Endothelial cell of umbilical vein (primary cell): Measurements from ENCODE around the gene PRM1. TPM values are rescaled to one million over a fixed set of nuclear protein-coding genes. Genes with fewer than 3 reads are reported as not detected.

Experiments
- BruUV-seq: library from RNA; stranded (reverse); fragments of 400-500 nt; replicated peaks from 2 replicates; lab custom pipeline; 2021; lab: Mats Ljungman, UMichigan
- CTCF ChIA-PET: fragments of 300-600, 350-600 bp; sonication (Branson Sonifier 250); formaldehyde crosslinking; loops from one replicate; lab custom pipeline; 2021; ENCODE audit warnings: antibody characterized with exemption, inconsistent platforms; lab: Charles Lee
- POLR2A ChIA-PET: fragments of 300-600, 350-600 bp; sonication (Branson Sonifier 250); formaldehyde crosslinking; loops from one replicate; lab custom pipeline; 2021; ENCODE audit warnings: antibody characterized with exemption, inconsistent platforms; lab: Charles Lee
- DNase-seq: peaks from one replicate; pipeline ENCODE4 v3.0.0-alpha.2; 2011; ENCODE audit warnings: low read depth, low spot score
- FAIRE-seq: peaks from 2 replicates; lab custom pipeline; 2011; peaks lifted over from hg19 to GRCh38; lab: Jason Lieb, UNC
- H2AFZ ChIP-seq: 2 replicates; pipeline ENCODE4 v1.6.0; 2012; ENCODE audit warnings: low read depth, low read length, control low read depth, inconsistent platforms
- H3K27ac ChIP-seq: 2 replicates; pipeline ENCODE4 v1.5.1; 2011; ENCODE audit warnings: low read depth, mild to moderate bottlenecking, control low read depth, low read length, moderate library complexity; ENCODE audit not compliant: insufficient read depth
- H3K27me3 ChIP-seq, 2 experiments: 2 replicates each; pipeline versions ENCODE4 v1.6.0 to v1.6.1; 2011; ENCODE audit warnings: low read length in 2 of 2, mixed read lengths in 1 of 2; ENCODE audit not compliant: control insufficient read depth in 2 of 2, insufficient read depth in 2 of 2
- H3K36me3 ChIP-seq, 2 experiments: 2 replicates in 1 of 2; 3 replicates in 1 of 2; pipeline ENCODE4 v1.5.1; 2011; ENCODE audit warnings: low read length in 2 of 2, mild to moderate bottlenecking in 1 of 2, moderate library complexity in 1 of 2; ENCODE audit not compliant: control insufficient read depth in 2 of 2, insufficient read depth in 2 of 2; ENCODE audit errors: extremely low read depth in 1 of 2
- H3K4me1 ChIP-seq: 3 replicates; pipeline ENCODE4 v1.5.1; 2011; ENCODE audit warnings: mild to moderate bottlenecking, low read length; ENCODE audit not compliant: control insufficient read depth, insufficient read depth; ENCODE audit errors: extremely low read depth
- H3K4me2 ChIP-seq: 2 replicates; pipeline ENCODE4 v1.6.1; 2011; ENCODE audit warnings: low read length, control low read depth, mixed read lengths; ENCODE audit not compliant: insufficient read depth
- H3K4me3 ChIP-seq, 3 experiments: fragments of 200-600 bp in 1 of 3; sonication (generic), shearing (Covaris generic) in 1 of 3; replicated peaks in 1 of 3; 2 replicates each; pipeline ENCODE4 v1.5.1; 2011 to 2016; ENCODE audit warnings: control low read depth in 3 of 3, low read length in 3 of 3, mild to moderate bottlenecking in 2 of 3, inconsistent platforms in 1 of 3, low read depth in 1 of 3, moderate library complexity in 1 of 3; ENCODE audit not compliant: insufficient read depth in 1 of 3
- H3K79me2 ChIP-seq: 2 replicates; pipeline ENCODE4 v1.6.0; 2012; ENCODE audit warnings: low read length, inconsistent platforms; ENCODE audit not compliant: control insufficient read depth, insufficient read depth
- H3K9ac ChIP-seq: replicated peaks from 2 replicates; pipeline ENCODE3; 2011; ENCODE audit warnings: low read length, control low read depth; ENCODE audit not compliant: insufficient read depth; ENCODE audit errors: extremely low read depth
- H3K9me1 ChIP-seq: replicated peaks from 3 replicates; pipeline ENCODE4 v1.6.0; 2011; ENCODE audit warnings: mild to moderate bottlenecking, low read length; ENCODE audit not compliant: control insufficient read depth, insufficient read depth; ENCODE audit errors: extremely low read depth
- H3K9me3 ChIP-seq: replicated peaks from 2 replicates; pipeline ENCODE4 v1.5.1; 2012; ENCODE audit warnings: low read length, inconsistent platforms; ENCODE audit not compliant: control insufficient read depth, insufficient read depth
- H4K20me1 ChIP-seq: replicated peaks from 2 replicates; pipeline ENCODE3; 2011; ENCODE audit warnings: mild to moderate bottlenecking, low read length; ENCODE audit not compliant: control insufficient read depth, insufficient read depth; ENCODE audit errors: extremely low read depth
- EZH2 ChIP-seq: IDR thresholded peaks from 2 replicates; pipeline ENCODE4 v1.6.1; 2012; ENCODE audit warnings: borderline replicate concordance, low read depth, mild to moderate bottlenecking, moderate library complexity, low read length, inconsistent platforms; ENCODE audit not compliant: severe bottlenecking
- FOS ChIP-seq: IDR thresholded peaks from 2 replicates; pipeline ENCODE4 v1.6.1; 2011; ENCODE audit warnings: mild to moderate bottlenecking, low read length, moderate library complexity, borderline replicate concordance; ENCODE audit not compliant: insufficient read depth
- GATA2 ChIP-seq: IDR thresholded peaks from 2 replicates; pipeline ENCODE4 v1.7.0; 2011; ENCODE audit warnings: low read depth, mild to moderate bottlenecking, moderate library complexity, mixed read lengths, low read length; ENCODE audit not compliant: insufficient read length, insufficient read depth
- JUN ChIP-seq: IDR thresholded peaks from 2 replicates; pipeline ENCODE4 v1.6.1; 2011; ENCODE audit warnings: borderline replicate concordance, low read depth; ENCODE audit not compliant: insufficient read length, insufficient read depth
- POLR2AphosphoS5 ChIP-seq: IDR thresholded peaks from 2 replicates; pipeline ENCODE4 v1.6.1; 2012; ENCODE audit warnings: low read depth, mild to moderate bottlenecking, control low read depth, low read length, moderate library complexity; ENCODE audit not compliant: insufficient read depth
- dilution Hi-C: fragments of 300-500 bp; cut with MboI; formaldehyde crosslinking; loops from one replicate; pipeline ENCODE4 v1.15.0; 2019; ENCODE audit warnings: low sequenced_read_pairs; ENCODE audit not compliant: extremely low pct_ligation_motif_present
- intact Hi-C: fragments of 100-400 bp; cut with micrococcal nuclease; formaldehyde crosslinking; loops from one replicate; pipeline ENCODE4 v1.10.0; 2022
- polyA plus RNA-seq, 4 experiments: library from polyadenylated mRNA; depleted of rRNA in 3 of 4; stranded (reverse) in 3 of 4; unstranded in 1 of 4; fragments of >200 nt; gene quantifications; 2 replicates each; pipeline versions ENCODE4 v1.2.1 to v1.2.3, GENCODE V29; 2011 to 2012; ENCODE audit warnings: missing spikeins in 1 of 4
- total RNA-seq: library from RNA; stranded (reverse); gene quantifications from 2 replicates; pipeline ENCODE4 v1.2.3, GENCODE V29; 2021
- TF ChIP-seq, protein P1 (sequence below): IDR thresholded peaks from 2 replicates; pipeline ENCODE4 v1.6.1; 2011; ENCODE audit not compliant: insufficient read depth, insufficient read length

PRM1 gene
- total and polyA plus RNA-seq, 2 donors (not counting 3 experiments of a cell fraction or from before 2014, with no cell fraction given): not detected

DNA sequence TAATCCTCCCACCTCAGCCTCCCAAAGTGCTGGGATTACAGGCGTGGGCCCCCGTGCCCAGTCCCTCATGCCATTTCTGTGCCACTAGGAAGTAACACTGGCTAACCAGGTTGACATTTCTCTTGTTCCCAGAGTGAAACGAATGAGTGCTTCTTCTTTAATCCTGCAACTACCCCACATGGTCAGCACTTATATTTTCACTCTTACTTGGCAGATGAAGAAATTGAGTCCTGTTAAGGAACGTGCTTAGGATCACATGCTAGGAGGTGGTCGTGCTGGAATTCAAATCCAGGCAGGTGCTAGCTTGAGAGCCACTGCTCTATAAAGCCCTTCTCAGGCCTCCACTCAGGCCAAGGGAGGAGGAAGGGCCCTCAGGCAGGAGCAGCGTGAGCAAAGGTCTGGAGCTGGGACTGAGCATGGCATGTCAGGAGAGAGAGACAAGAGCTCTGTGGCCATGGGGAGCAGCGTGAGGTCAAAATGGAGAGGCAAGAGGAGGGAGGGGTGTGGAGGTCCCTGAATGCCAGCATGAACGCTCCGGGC lies 45.7 kb upstream of the PRM1 start:
- ChIA-PET POLR2A (no interaction called here), CTCF (interaction anchor here (1.1 kb wide), 1 partner anchor 9 kb away, joined by 5 read pairs; no protein-coding TSS in a partner anchor)
- intact Hi-C loops: no loop called here
- no peaks in the 10 kb centered on the region for H3K9me3 ChIP-seq
- no peaks in the 10 kb centered on the region for H3K9me1 ChIP-seq
- H3K27ac ChIP-seq: no peak overlapping the region
- no peaks in the 10 kb centered on the region for H3K79me2 ChIP-seq
- no TSS peak for BruUV-seq
- TF ChIP-seq, protein P1, sequence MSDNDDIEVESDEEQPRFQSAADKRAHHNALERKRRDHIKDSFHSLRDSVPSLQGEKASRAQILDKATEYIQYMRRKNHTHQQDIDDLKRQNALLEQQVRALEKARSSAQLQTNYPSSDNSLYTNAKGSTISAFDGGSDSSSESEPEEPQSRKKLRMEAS: no peak
- TF ChIP-seq POLR2AphosphoS5 (no peak), FOS (no peak), EZH2 (no peak), JUN (no peak), GATA2 (no peak)
- peaks cover 0 to 2% of the 10 kb centered on the region in 2 experiments for H3K27me3 ChIP-seq
- H3K9ac ChIP-seq: no peak overlapping the region
- H3K4me2 ChIP-seq: no peak overlapping the region
- H2AFZ ChIP-seq: no peak overlapping the region
- H3K36me3 ChIP-seq: no peaks in the 10 kb centered on the region
- dilution Hi-C loops: no loop called here
- no peaks in the 10 kb centered on the region for H4K20me1 ChIP-seq
- H3K4me3 ChIP-seq: no peak overlapping the region
- H3K4me1 ChIP-seq: peaks cover 13% of the 10 kb centered on the region
- FAIRE-seq (no peak), DNase-seq (no peak)
